Measurements from ENCODE around the gene TBC1D28. TPM values are rescaled to one million over a fixed set of nuclear protein-coding genes. Genes with fewer than 3 reads are reported as not detected.

The TBC1D28 gene
- not detected for total RNA-seq

DNA sequence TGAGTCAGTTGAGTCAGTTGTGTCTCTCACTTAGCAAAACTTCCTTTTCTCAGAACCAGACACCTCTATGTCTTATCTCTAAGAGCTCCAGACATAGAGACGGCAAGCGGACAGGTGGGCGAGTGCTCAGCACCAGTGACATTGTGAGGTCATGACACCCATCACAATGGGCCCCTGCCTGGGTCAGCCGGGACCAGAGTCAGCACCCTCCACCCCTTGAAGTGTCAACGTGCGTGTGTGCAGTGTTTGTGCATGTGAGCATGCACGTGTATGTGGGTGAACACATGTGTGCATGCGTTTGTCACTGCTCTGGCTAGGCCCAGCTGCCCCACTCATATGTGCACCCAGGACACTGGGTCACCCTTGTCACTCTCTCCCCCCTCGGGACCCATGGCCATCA, at the start of gene TBC1D28:
Gene TBC1D28, minus strand, starts transcription at position 101 of the 400 bp plus-strand sequence. CDS start 3,039 bp downstream, outside the sequence.

DNA sequence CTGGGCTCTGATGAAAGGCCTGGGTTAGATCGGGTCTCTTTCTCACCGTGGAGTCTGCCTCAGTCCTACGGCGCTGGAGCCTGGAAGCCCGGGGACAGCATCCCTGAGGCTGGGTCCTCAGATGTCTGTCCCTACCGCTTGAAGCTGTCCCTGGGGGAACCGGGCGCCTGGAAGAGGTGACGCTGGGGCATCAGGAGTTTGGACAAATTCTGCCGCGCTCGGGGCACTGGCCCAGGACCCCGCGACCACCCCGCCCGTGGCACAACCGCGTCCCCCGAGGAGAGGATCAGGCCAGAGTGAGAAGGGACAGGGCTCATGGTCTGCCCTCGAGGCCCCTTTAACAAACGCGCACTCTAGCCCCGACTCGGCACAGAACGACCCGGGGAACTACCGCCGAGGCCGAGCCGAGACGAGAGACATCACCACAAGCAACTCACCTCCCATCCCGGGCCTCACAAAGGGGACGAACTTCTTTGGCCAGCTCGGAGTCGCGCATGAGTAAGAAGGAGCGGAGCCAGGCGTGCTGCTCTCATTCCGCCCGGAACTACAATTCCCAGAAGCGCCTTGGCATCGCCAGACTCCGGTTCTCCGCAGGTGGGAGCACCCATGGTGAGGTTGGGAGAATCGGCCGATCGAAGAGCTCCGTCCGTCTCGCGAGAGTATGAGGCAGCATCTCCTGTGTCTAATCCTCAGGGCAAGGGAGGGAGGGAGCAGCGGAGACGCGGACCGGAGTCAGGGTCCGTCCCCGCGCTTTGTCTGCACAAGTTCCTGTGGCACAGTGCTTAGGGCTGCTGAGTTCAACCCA, 37.8 kb upstream of the TBC1D28 start, which contains the start of gene FOXO3B:
Gene FOXO3B, minus strand, starts transcription at position 548 of the 805 bp plus-strand sequence. CDS start 663 bp downstream, outside the sequence.

Small RNA genes lying within 50 kb of the gene (small RNA-seq; reads per million reads assigned to genes)
- gene AC026271.2 (ENCODE audit: low replicate concordance), result not detected

Other genes with a start within 250 kb of the TBC1D28 start
- not detected for gene LGALS9C, start 167.6 kb downstream of the TBC1D28 start, total RNA-seq
- gene FOXO3B, start 37.9 kb upstream of the TBC1D28 start, total RNA-seq, result 11.3 TPM
- gene FBXW10, start 99.7 kb upstream of the TBC1D28 start, total RNA-seq, result 0.18 TPM
- 31.0 TPM for gene TVP23B, start 136.8 kb upstream of the TBC1D28 start, total RNA-seq
- gene PRPSAP2, start 213.7 kb upstream of the TBC1D28 start, total RNA-seq, result 42.6 TPM

All from metanephros (tissue), 2 donors.